T-helper 1 cell treated with Interleukin-12 subunit alpha and Interleukin-12 subunit beta and Interleukin-4 antibody, amounts not matched to agents 30 ng/mL and 1 ng/mL, for 36 hours (primary cell): ENCODE data around the gene SEC31B. TPM values are rescaled to one million over a fixed set of nuclear protein-coding genes. Genes with fewer than 3 reads are reported as not detected.

Source experiments
- intact Hi-C: fragments of 100-400 bp; cut with micrococcal nuclease; formaldehyde crosslinking; loops from one replicate; pipeline ENCODE4 v1.15.1; 2024
- total RNA-seq: library from RNA; stranded (reverse); gene quantifications from 2 replicates; pipeline ENCODE4 v1.2.3, GENCODE V29; 2022

SEC31B gene
- total RNA-seq, 1 donor from 2014 or later: 260 TPM

GRCh38 chr10:100505164-100505563, 14.5 kb downstream of the SEC31B start:
- intact Hi-C loops: loop anchor here (5.0 kb wide), 2 partner anchors 318 to 658 kb away; partner anchors contain the start of gene ERLIN1

GRCh38 chr10:100504096-100504495, 15.6 kb downstream of the SEC31B start:
- intact Hi-C loops: no loop called here

- intact Hi-C loops: no loop called here
Measured at GRCh38 chr10:100502926-100503494, 16.7 kb downstream of the SEC31B start.

GRCh38 chr10:100501423-100501822, 18.2 kb downstream of the SEC31B start:
- intact Hi-C loops: no loop called here

- intact Hi-C loops: no loop called here
Measured at GRCh38 chr10:100498059-100498458, 21.6 kb downstream of the SEC31B start.

- intact Hi-C loops: no loop called here
Measured at GRCh38 chr10:100496567-100496966, 23.1 kb downstream of the SEC31B start.

GRCh38 chr10:100490531-100490930, 29.1 kb downstream of the SEC31B start:
- intact Hi-C loops: no loop called here

- intact Hi-C loops: no loop called here
Measured at GRCh38 chr10:100489396-100489795, 30.3 kb downstream of the SEC31B start.

GRCh38 chr10:100487529-100487928, 32.1 kb downstream of the SEC31B start:
- intact Hi-C loops: no loop called here

GRCh38 chr10:100485801-100486495, 33.7 kb downstream of the SEC31B start:
- intact Hi-C loops: no loop called here

- intact Hi-C loops: no loop called here
Measured at GRCh38 chr10:100485366-100485765, 34.3 kb downstream of the SEC31B start.

GRCh38 chr10:100483876-100484666, 35.6 kb downstream of the SEC31B start:
- intact Hi-C loops: no loop called here

GRCh38 chr10:100482834-100483185, 36.9 kb downstream of the SEC31B start:
- intact Hi-C loops: loop anchor here (1.0 kb wide), 4 partner anchors 25 to 145 kb away; no protein-coding TSS in a partner anchor

- intact Hi-C loops: loop anchor here (1.0 kb wide), 4 partner anchors 26 to 144 kb away; no protein-coding TSS in a partner anchor
Measured at GRCh38 chr10:100482181-100482833, 37.4 kb downstream of the SEC31B start.

GRCh38 chr10:100481462-100482081, 38.1 kb downstream of the SEC31B start:
- intact Hi-C loops: loop anchor here (1.0 kb wide), 6 partner anchors 27 to 143 kb away; partner anchors contain the start of gene SCD

- intact Hi-C loops: no loop called here
Measured at GRCh38 chr10:100480002-100480401, 39.7 kb downstream of the SEC31B start.

- intact Hi-C loops: no loop called here
Measured at GRCh38 chr10:100479037-100479436, 40.6 kb downstream of the SEC31B start.

- intact Hi-C loops: no loop called here
Measured at GRCh38 chr10:100477970-100478369, 41.7 kb downstream of the SEC31B start.

- intact Hi-C loops: no loop called here
Measured at GRCh38 chr10:100470367-100470766, 49.3 kb downstream of the SEC31B start.

GRCh38 chr10:100469756-100470155, 49.9 kb downstream of the SEC31B start:
- intact Hi-C loops: no loop called here

GRCh38 chr10:100468978-100469377, 50.7 kb downstream of the SEC31B start:
- intact Hi-C loops: no loop called here
